Stimulated activated CD8-positive, alpha-beta memory T cell treated with anti-CD3 and anti-CD28 coated beads, Interleukin-4, amount 100 ng/mL, for 1 hour (primary cell): ENCODE results near the gene GPR50.

Experiments used
- DNase-seq, 2 donors: peaks; one replicate each; pipeline ENCODE4 v3.0.0-alpha.2; 2020; ENCODE audit warnings: low read depth in 2 of 2, low spot score in 1 of 2

Gene GPR50

DNA sequence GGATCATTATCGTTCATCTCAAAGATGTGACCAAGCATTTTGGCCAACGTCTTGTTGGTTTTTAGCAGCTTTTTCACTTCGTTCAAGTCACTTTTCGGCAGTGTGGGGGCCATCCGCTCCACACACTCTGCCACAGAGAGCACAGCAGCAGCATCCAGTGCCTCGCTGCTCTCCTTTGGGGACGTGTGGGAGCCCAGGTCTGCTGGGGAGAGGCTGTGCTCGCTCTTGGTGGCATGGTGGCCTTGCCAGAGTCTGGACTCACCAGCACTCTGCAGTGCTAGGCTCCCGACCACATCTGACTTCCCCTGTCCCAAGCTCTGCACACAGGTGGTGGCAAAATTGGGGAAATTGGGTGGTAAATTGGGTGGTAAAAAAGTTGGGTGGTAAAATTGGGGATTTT lies 50.6 kb downstream of the GPR50 start:
- DNase-seq, result no peak

DNA sequence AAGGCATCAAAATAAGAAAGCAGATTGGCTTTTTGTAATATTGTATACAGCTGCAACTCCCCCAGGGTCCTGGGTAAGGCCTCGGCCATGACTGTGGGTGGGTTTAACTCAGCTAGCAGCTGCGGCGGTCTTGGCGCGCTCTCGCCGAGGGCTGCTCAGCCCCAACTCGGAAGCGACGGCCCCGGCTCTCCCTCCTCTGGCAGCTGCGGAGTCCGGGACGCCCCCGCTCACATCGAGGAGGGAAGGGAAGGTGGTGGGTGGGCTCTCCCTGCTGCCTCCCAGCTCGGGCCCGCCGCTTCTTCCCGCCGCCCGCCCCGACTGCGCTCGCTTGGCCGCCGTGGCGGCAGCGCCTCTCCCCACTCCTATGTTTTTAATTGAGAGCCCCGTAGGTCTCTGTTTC lies 51.2 kb downstream of the GPR50 start:
- no peak for DNase-seq

DNA sequence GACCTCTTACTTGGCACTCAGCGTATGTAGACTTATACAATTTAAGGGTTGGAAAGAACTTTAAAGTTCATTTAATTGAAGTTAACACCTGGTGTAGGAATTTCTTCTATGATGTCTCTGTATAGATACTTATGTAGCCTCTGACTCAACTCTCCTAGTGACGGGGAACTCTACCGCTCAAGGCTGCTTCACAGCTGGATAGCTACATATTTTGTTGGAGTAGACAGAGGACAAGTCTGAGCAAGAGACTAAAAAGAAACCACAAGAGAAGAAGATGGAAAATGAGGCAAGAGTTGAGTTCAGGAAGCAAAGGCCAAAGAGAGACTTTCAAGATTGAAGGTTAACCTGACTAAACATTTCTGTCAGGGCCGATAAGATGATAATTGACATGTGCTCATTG lies 52.6 kb downstream of the GPR50 start:
- no peak for DNase-seq
